ENCODE data around the gene MSI2.

The MSI2 gene

GRCh38 chr17:57567251-57567650 is 310.9 kb downstream of the MSI2 start:
- DNase-seq = peak; percentile 70

DNA sequence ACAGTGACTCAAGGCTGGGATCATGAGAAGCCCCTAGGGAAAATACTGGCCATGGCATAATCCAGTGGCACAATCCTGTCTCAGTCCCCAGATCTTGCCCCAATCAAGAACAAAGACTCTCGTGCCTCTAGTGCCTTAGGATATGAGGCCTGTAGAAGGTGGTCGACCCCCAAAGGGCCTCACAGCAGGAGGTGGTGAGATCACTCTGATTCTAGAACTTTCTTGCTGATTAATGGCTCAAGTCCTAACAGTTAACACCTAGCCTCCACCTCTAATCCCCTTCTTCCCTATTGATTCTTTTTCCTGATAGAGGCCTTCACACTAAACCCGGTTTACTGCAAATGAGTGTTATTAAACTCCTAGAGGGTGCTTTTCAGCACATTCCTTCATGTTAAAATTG is 312.0 kb downstream of the MSI2 start:
- DNase-seq = no peak

DNA sequence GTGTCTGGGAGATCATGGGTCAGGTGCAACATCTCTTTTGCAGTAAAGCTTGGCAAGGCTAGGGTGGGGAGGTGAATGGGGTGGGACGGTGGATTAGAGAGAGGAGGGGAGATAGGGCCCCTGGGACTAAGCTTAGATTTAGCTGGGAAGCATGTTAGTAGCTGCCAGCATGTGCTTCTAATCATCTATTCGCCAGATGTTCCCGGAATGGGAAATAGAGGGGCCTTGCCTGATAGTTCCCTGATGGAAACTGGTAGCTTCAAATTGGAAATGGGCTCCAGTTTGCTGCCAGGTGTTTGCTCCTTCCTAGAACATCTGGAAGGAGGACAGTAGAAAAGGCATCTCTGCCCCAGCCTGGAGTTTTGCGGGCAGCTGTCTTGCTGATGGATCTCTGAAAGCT is 312.7 kb downstream of the MSI2 start:
- no peak for DNase-seq

DNA sequence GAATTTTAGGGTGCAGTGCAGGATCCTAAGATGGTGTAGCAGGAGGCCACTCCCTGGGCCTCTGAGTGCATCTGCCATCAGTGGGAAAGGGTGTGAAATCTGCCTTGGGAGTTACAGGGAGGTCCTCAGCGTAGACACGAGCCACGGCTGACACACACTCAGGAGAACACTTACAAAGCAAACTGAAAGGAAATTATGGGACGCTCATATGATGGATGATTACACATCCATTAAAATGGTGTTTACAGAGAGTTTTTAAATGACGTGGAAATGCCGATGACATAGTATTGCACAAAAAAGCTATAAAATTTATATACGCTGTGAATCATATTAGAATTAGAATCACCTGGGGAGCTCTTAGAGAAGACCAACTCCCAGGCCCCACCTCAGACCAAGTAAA is 313.5 kb downstream of the MSI2 start:
- DNase-seq = no peak

GRCh38 chr17:57570724-57571344 is 314.5 kb downstream of the MSI2 start:
- DNase-seq = peak; percentile 77

DNA sequence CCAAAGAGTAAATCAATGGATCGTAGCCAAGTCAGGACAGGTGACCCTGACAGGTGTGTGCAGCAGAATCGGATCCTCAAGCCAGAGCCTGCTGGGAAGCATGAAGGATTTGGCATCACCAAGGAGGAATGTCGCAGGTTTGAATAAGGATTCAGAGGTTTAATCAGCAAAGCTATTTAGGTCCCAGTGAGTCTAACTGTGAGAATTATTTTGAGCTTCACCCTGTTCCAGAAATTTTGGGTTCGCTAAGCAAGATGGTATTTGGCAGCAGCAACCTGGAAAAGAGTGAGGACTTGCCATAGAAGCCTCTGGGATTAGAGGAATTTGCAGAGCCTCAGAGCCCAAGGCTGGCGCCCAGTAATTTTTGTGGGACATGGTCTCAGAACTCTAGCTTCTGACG is 315.7 kb downstream of the MSI2 start:
- DNase-seq = peak; percentile 46

GRCh38 chr17:57572600-57572999 is 316.3 kb downstream of the MSI2 start:
- DNase-seq = no peak

GRCh38 chr17:57574040-57574513 is 317.8 kb downstream of the MSI2 start:
- DNase-seq = peak; percentile 82

- DNase-seq = no peak
These were observed 320.4 kb downstream of the MSI2 start for GRCh38 chr17:57576744-57577143.

- DNase-seq = peak; percentile 48
These were observed 321.7 kb downstream of the MSI2 start for GRCh38 chr17:57577751-57578607.

DNA sequence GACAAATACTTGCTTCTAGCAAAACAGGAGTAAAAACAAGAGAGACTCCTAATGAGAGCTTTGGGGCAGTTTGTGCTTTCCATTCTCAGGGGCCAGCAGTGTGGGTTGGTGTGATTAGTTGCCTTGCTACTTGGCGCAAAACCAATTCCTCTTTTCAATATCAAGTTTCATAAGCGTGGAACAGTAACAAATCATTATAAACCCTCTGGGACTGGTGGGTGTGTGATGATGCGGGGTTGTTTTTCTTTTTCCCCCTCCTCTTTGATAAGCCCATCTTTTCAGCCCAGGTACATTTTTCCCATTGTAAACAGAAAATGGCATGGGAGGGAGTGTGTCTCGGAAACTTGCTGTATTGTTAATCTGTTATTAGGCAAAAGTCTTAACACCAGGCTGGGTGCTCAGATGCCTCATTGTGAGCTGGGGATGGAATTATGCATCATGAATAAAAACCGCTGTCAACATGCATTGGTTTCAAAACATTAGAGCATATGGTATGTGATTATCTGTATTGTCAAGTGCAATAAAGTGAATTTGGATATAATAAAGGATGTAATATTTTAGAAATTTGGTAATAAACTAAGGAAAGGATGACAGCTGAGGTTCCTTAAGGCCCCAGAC is 322.4 kb downstream of the MSI2 start:
- DNase-seq = no peak

GRCh38 chr17:57579245-57579644 is 322.9 kb downstream of the MSI2 start:
- no peak for DNase-seq

GRCh38 chr17:57580055-57580739 is 323.9 kb downstream of the MSI2 start:
- DNase-seq = no peak

- no peak for DNase-seq
These were observed 326.8 kb downstream of the MSI2 start for GRCh38 chr17:57582881-57583756.

GRCh38 chr17:57584050-57584551 is 327.8 kb downstream of the MSI2 start:
- no peak for DNase-seq

DNA sequence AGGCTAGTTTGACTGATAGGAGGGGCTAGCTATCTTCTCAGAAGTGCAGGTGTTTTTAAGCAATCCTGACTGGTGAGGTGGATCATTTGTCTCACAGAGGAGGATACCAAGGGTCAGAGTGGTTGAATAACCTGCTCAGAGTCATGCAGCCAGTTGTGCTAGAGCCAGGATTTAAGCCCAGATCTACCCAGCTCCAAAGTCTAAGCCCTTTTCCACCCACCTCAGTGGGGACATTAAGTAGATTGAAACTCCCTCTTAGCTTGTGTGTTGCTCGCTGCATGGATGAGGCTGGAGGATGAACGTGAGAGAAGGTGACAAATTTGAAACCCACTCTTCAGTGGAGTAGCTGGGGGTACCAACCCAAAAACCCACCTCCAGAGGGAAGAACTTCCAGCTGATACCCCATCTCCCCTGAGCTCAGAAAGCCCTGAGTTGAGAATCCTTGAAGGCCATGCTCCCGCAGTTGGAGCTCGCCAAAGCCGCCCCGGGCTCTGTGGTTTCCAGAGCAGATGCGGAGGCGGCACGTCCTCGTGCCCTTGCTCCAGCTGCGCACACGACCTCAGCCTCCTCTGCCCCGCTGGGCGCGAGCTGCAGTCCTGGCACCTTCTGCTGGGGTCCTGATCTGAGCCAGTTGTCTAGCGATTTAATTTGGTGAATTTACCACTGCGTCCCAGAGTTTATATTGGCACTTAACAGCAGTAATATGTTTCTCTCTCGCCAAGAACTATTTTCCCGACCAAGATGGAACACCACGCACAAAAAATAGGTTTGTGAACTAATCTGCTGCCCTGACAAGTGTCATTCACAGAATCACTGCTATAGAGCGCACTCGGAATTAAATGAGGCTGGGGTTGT is 329.2 kb downstream of the MSI2 start:
- DNase-seq = no peak

GRCh38 chr17:57586196-57586740 is 329.9 kb downstream of the MSI2 start:
- DNase-seq = peak; percentile 35

GRCh38 chr17:57586742-57587141 is 330.4 kb downstream of the MSI2 start:
- no peak for DNase-seq

- DNase-seq = no peak
These were observed 331.1 kb downstream of the MSI2 start for GRCh38 chr17:57587193-57587969.

DNA sequence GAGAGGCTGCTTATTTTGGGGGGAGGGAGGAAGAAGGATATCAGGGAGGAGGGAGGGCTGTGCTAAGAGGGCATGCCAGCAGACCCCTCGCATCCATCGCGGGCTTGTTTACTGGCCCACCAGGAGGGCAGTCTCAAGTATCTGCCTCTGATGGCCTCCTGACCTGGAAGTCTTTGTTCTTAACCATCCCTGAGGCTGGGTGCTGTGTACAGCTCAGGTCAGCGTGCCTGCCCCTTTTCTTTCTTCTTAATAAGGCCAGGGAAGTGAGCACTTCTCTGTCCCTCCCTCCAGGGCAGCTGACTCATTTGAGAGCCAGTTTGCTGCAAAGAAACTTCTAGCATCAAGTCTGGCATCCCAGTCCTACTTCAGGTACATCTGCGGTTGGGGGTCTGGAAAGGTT is 331.8 kb downstream of the MSI2 start:
- no peak for DNase-seq
